HG02798 (cell line): ENCODE data around the gene DUOX1.
A peak's percentile ranks its signal among the peaks of the same experiment; 100 is the strongest.

Source experiments
- ATAC-seq: cut with Tn5 transposase; IDR thresholded peaks from one replicate; pipeline ENCODE4 v1.9.1; 2021; ENCODE audit warnings: mild to moderate bottlenecking; ENCODE audit not compliant: unreplicated experiment, poor library complexity

Gene DUOX1

DNA sequence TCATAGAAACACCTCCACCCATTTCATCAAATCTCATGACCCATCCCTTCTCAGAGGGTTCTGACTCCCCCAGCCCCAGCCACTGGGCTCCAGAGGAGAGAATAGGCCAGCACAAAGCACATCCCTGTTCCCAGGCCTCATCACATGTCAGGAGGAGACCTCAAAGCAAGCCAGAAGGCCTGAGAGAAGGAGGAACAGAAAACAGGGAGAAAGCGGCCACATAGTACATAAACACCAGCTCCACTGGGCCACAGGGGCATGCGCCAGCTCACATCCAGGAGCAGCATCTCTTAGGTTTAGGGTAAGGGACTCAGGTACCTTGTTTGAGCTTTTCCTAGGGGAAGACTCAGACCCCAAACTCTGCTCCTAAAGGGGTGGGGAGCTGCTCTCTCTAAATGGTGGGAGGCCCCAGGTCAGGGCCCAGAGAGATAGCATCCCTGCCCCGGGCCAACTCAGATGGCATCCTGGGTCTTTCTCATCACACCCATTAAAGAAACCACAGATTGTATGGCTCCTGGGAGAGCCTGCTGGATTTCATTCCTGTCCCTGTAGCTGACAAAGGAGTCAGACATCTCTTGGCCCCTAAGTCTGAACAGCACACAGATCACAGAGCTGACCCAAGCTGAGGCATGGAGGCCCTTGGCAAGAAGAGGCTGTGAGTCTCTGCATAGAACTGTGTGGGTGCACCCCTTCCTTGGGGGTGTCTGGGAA lies 55.4 kb downstream of the DUOX1 start:
- ATAC-seq = no peak

- no peak for ATAC-seq
These were observed 56.3 kb downstream of the DUOX1 start for GRCh38 chr15:45185903-45186770.

GRCh38 chr15:45186771-45187577 lies 57.2 kb downstream of the DUOX1 start:
- no peak for ATAC-seq

DNA sequence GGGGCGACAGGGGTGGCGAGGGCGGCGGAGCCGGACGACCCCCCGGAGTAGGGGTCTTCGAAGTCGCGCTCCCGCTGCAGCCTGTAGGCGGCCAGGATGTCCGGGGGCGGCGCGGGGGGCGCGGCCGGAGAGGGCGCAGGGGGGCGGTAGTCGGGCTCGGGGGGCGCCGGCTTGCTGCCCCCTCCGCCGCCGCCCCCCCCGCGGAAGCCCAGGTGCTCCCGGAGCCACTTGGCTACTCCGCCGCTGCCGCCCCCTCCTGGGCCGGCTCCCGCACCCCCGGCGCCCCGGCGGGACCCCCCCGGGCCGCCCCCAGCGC lies 57.7 kb downstream of the DUOX1 start:
- ATAC-seq = no peak

DNA sequence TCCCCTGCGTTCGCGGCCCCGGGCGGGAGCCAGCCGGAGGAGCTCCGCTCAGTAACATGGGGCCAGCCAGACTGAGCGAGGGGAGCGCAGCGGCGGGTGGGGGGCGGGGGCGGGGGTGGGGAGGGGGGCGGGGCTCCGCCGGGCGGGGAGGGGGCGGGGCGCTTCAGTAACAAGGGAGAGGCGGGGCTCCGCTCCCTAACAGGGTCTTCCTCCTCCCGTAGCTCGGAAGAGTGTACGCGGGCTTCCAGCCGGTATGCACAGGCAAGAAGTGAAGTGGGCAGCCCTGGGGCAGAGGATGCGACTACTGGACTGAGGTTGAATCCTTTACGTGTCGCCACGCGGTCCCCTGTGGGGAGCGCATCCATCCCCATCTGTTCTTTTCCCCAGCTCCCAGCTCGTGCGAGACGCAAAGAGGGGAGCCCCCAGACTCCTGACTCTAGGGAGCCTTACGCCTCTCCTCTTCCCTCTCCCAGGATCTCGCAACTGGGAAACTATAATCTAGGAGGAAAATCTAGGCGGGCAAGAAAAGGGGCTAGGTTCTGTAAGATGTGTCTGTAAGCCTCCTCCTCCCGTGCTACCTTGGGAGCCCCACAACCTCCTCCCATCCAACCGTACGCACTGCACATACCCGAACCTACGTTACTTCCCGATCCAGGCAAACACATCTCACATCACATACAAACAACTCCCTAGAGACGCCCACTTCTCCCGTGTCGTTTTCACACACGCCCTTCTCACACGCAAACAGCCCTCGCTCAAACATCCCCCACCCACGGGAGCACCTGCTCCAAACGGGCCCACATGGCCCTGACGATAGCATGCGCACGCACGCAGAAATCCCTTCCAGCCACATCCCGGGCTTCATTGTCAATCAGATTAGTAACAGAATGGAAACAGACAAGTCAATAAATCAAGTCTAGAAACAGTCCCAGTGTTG lies 58.4 kb downstream of the DUOX1 start, which contains the start of gene SHF:
Gene SHF (minus strand): TSS at position 73 of the 937 bp plus-strand sequence. CDS start 15 bp downstream, at position 58.
- peak; percentile 45 for ATAC-seq

DNA sequence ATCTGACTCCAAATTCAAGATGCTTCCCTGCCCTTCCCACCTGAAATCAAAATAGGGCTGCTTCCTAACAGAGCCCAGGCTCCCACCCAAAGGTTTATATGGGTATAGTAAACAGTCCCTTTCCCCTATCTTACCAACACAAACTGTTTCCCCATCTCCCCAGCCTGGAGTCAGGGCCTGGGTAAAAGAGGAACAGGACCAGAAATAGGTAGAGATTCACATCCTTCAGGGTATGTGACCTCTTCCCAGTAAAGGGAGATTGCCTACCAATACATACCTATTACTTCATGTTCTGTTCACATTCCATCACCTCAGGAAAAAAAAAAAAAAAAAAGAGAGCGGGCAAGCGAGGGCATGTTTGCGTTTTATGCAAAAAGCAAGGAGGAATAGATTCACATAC lies 67.7 kb downstream of the DUOX1 start:
- ATAC-seq = no peak

GRCh38 chr15:45198337-45199135 lies 68.7 kb downstream of the DUOX1 start:
- peak; percentile 61 for ATAC-seq

DNA sequence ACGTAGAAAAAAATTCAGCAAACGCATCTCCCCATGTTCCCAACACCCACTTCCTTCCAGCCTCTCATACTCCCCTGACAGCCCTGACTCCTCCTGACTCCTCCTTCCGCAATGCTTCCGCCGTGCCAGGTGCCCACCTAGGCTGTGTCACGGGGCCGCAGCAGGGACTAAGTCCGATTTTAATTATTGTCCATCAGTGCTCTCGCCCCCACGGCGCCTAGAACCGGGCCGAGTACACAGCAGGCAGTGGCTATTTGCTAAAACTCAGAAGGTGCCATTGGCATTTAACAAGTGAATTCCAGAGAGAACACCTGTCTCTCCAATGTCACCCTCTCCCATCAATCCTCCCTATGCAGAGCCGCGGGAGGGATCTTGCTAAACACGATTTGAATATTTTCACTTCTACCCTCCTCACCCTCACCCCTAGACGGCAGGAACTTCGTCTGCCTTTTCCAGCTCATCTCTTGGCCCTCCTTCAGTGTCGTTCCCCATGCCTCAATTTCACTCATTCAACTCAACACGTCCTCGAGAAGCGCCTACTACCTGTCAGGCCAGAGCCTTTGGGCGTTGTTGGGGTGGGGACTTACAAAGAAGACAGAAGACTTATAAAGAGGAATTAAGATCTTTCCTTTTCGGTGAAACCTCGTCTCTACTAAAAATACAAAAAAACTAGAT lies 69.5 kb downstream of the DUOX1 start:
- ATAC-seq = peak; percentile 13

DNA sequence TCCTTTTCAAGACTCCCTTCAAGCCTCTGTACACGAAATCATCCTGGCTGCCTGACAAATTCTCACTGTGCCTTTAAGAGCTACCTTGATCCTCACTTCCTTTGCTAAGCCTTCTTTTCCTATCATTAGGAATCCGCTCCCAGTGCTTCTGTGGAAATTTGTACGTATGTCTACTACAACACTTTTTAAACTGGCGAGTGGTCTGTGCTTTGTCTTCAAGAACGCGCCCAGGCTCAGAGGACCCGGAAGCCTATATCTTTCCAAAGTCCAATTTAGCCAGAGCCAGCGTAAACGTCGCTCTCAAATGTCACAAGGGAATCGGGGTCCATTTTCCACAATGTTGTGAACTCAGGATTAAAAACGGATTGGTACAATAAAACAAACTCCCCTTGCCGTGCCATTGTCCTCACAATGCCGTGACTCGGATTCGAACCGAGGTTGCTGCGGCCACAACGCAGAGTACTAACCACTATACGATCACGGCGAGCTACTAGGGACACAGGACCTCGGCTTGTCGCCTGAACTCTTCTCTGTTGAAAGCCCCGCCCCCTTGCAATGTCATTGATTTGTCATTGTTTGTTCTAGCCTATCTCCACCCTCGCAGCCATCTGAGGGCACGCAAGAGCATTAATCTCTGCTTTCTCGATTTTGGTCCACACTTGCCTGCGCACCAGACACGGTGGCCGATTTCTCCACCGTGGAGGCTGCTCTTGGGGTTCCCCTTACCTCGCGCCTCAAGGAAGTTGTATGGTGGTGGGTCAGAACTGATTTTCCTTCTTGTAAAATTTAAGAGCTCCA lies 70.4 kb downstream of the DUOX1 start:
- ATAC-seq = peak; percentile 49

DNA sequence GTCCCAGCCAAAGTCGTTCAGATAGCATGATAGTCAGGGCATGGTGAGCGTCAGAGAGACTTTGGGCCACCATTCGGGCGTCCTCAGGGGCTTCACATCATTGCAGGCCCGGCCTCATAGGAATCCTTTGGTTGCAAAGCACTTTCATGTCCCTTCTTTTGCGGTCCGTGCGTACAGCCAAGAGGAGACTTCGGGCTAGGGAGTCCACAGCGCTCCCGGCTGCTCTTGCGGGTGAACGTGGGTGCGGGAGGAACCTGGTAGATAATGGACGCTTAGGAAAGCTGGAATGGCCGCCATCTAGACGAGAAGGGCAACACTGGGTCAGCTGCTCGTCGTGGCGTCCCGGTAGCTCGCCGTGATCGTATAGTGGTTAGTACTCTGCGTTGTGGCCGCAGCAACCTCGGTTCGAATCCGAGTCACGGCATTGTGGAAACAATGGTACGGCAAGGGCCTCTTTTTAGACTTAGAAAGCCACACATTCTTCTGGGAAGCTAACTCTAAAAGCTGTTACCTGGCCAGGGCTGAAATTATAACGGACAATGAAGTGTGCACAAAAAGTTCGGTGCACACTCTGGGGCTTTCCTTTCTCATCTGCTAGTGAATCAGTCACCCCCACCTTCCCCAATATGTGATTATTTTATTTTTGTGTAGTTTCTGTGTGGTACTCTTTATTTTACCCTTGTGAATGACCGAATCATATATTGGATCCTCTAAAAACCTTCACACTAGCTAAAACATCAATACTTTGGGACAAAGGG lies 71.2 kb downstream of the DUOX1 start:
- peak; percentile 18 for ATAC-seq

DNA sequence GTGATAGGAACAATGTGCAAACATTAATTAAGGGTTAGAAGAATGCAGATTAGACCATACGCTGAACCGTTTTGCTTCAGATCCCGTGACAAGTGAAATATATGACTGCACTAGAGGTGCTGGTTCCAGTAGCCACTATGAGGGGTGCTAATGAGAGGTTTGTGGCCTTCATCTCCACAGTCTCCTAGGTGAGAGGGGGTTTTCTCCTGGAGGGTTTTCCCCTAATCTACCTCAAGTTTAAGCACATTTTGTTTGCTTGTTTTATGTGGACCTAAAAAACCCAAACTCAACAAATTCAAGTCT lies 71.7 kb downstream of the DUOX1 start:
- no peak for ATAC-seq

DNA sequence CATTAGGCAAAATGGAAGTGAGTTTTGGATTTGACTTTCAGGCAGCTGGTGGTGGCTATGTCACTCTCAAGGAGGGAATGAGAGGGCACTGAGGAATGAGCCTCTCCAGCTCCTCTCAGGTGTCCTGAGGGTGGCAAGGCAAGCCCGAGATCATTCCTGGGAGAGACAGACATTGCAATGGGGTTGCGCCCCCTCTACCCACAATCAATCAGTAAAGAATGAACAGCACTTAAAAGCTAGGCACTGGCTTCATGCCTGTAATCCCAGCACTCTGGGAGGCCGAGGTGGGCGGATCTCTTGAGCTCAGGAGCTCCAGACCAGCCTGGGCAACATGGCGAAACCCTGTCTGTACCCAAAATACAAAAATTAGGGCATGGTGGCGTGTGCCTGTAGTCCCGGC lies 72.1 kb downstream of the DUOX1 start:
- ATAC-seq = no peak

- no peak for ATAC-seq
These were observed 73.4 kb downstream of the DUOX1 start for GRCh38 chr15:45203182-45203581.

GRCh38 chr15:45205192-45205591 lies 75.4 kb downstream of the DUOX1 start:
- ATAC-seq = peak; percentile 23

DNA sequence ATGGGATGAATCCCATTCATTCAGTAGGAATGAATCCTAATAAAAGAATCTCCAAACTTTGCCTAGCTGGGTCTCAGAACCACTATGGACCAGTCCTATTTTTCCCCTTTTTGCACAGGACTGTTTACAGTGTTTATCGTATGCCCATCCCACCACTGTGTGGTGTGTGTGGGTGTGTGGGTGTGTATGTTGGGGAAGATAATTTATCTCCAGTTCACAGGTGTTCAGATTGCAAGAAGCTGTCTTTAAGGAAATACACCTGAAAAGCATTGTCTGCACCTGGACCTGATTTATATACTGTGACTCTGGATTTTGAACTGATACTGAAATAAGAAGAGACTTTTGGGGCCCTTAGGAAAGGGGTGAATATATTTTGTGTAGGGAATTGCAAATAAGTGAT lies 82.7 kb downstream of the DUOX1 start:
- no peak for ATAC-seq
